GM12878 (cell line): ENCODE results near the gene N4BP2L1. TPM values are rescaled to one million over a fixed set of nuclear protein-coding genes. Genes with fewer than 3 reads are reported as not detected.
A peak's percentile ranks its signal among the peaks of the same experiment; 100 is the strongest.

Experiments used
- ATAC-seq: fragments of 200-7000 bp; cut with Tn5 transposase; 3 replicates; pipeline ENCODE4 v1.9.1; 2020; ENCODE audit warnings: mild to moderate bottlenecking, moderate library complexity
- BruUV-seq: library from RNA; stranded (reverse); fragments of 400-500 nt; replicated peaks from 2 replicates; lab custom pipeline; 2021; lab: Mats Ljungman, UMichigan
- CTCF ChIA-PET: fragments of 300-600 bp; sonication (Branson Sonifier 250); formaldehyde crosslinking; extraction: SDS; loops from one replicate; lab custom pipeline; 2021; ENCODE audit warnings: inconsistent platforms; lab: Yijun Ruan, JAX
- POLR2A ChIA-PET: fragments of 350-600 bp; formaldehyde crosslinking; extraction: SDS; loops from one replicate; lab custom pipeline; 2021; ENCODE audit warnings: inconsistent platforms; lab: Charles Lee
- RAD21 ChIA-PET: fragments of 300-600 bp; sonication (Branson Sonifier 250); formaldehyde crosslinking; loops from one replicate; lab custom pipeline; 2023; ENCODE audit warnings: antibody characterized with exemption; ENCODE audit not compliant: unreplicated experiment; lab: Charles Lee
- SMC1A ChIA-PET: fragments of 300-600 bp; sonication (Branson Sonifier 250); formaldehyde crosslinking; loops from one replicate; lab custom pipeline; 2023; ENCODE audit not compliant: unreplicated experiment, uncharacterized antibody; lab: Charles Lee
- DNase-seq: peaks from one replicate; pipeline ENCODE4 v3.0.0-alpha.2; 2011; ENCODE audit warnings: low read depth, low spot score
- FAIRE-seq: peaks from 3 replicates; lab custom pipeline; 2011; peaks lifted over from hg19 to GRCh38; lab: Jason Lieb, UNC
- H2AFZ ChIP-seq: 2 replicates; pipeline ENCODE4 v1.6.0; 2011; ENCODE audit warnings: low read depth, low read length, control low read depth; ENCODE audit not compliant: control insufficient read depth
- H3K27ac ChIP-seq: 2 replicates; pipeline ENCODE4 v1.5.1; 2011; ENCODE audit warnings: control low read depth; ENCODE audit not compliant: control insufficient read depth, insufficient read depth
- H3K27me3 ChIP-seq, 2 experiments: replicated peaks in 1 of 2; 2 replicates each; pipeline versions ENCODE4 v1.6.0 to v1.6.1; 2011; ENCODE audit warnings: low read length in 1 of 2; ENCODE audit not compliant: control insufficient read depth in 2 of 2, insufficient read depth in 2 of 2
- H3K36me3 ChIP-seq, 2 experiments: 2 replicates each; pipeline ENCODE4 v1.5.1; 2011; ENCODE audit warnings: low read length in 1 of 2; ENCODE audit not compliant: control insufficient read depth in 2 of 2, insufficient read depth in 2 of 2
- H3K4me1 ChIP-seq: 2 replicates; pipeline ENCODE4 v1.6.1; 2011; ENCODE audit warnings: mild to moderate bottlenecking, low read length, moderate library complexity, mixed read lengths; ENCODE audit not compliant: control insufficient read depth, insufficient read depth
- H3K4me2 ChIP-seq: 2 replicates; pipeline ENCODE4 v1.6.0; 2011; ENCODE audit warnings: control low read depth; ENCODE audit not compliant: control insufficient read depth, insufficient read depth
- H3K4me3 ChIP-seq: fragments of 200-600 bp; sonication (generic); 2 replicates; pipeline ENCODE4 v1.5.1; 2016
- H3K79me2 ChIP-seq: 2 replicates; pipeline ENCODE4 v1.6.0; 2011; ENCODE audit warnings: low read length; ENCODE audit not compliant: control insufficient read depth, insufficient read depth
- H3K9ac ChIP-seq: 2 replicates; pipeline ENCODE4 v1.8.0; 2011; ENCODE audit warnings: low read length, control low read depth, mixed read lengths; ENCODE audit not compliant: control insufficient read depth, insufficient read depth
- H3K9me3 ChIP-seq: replicated peaks from 3 replicates; pipeline ENCODE4 v1.5.1; 2011; ENCODE audit warnings: mild to moderate bottlenecking, low read length; ENCODE audit not compliant: control insufficient read depth, insufficient read depth
- H4K20me1 ChIP-seq: 2 replicates; pipeline ENCODE4 v1.6.0; 2011; ENCODE audit not compliant: control insufficient read depth, insufficient read depth
- ATF2 ChIP-seq: IDR thresholded peaks from 2 replicates; pipeline ENCODE4 v1.6.1; 2012; ENCODE audit warnings: low read length, inconsistent platforms
- JUNB ChIP-seq: IDR thresholded peaks from 2 replicates; pipeline ENCODE4 v1.6.1; 2016; ENCODE audit warnings: antibody characterized with exemption, mild to moderate bottlenecking
- RUNX3 ChIP-seq: IDR thresholded peaks from 2 replicates; pipeline ENCODE4 v1.6.1; 2012; ENCODE audit warnings: low read length, inconsistent platforms
- SIX5 ChIP-seq: IDR thresholded peaks from 2 replicates; pipeline ENCODE4 v1.6.1; 2011; ENCODE audit warnings: mild to moderate bottlenecking, low read depth, low read length, moderate library complexity; ENCODE audit not compliant: severe bottlenecking
- SMARCA5 ChIP-seq: fragments of 450-650 bp; IDR thresholded peaks from 2 replicates; pipeline ENCODE4 v1.6.1; 2017; ENCODE audit warnings: mild to moderate bottlenecking
- SRF ChIP-seq, 2 experiments: IDR thresholded peaks; 2 replicates each; pipeline ENCODE4 v1.6.1; 2011; ENCODE audit warnings: low read depth in 2 of 2, low read length in 2 of 2, mild to moderate bottlenecking in 1 of 2, moderate library complexity in 1 of 2
- WGBS: methylation state at CpG from one replicate; pipeline ENCODE4 v1.1.6; 2016; ENCODE audit warnings: low lambda C conversion rate; ENCODE audit not compliant: insufficient replicate concordance, insufficient coverage; ENCODE audit errors: missing lambda C conversion rate; 5-methylcytosine and 5-hydroxymethylcytosine counted together
- in situ Hi-C: fragments of 300-500 bp; cut with MboI; formaldehyde crosslinking; loops from 9 replicates; pipeline ENCODE4 v1.14.3; 2018; ENCODE audit warnings: mixed read lengths
- intact Hi-C: fragments of 100-400 bp; cut with micrococcal nuclease; formaldehyde crosslinking; loops from one replicate; pipeline ENCODE4 v1.14.2; 2022; ENCODE audit not compliant: unreplicated experiment
- polyA plus RNA-seq, 11 experiments: library from polyadenylated mRNA; depleted of rRNA in 4 of 11; unstranded in 6 of 11; stranded (reverse) in 5 of 11; fragments of >200 nt; fragmentation: Nextera tagmentation in 4 of 11; fragmentation: Illumina TruSeq in 1 of 11; extraction: Ambion mirVana in 4 of 11; extraction: Trizol in 1 of 11; gene quantifications; 1 replicate in 1 of 11; 2 replicates in 10 of 11; pipeline versions ENCODE4 v1.2.1 to v1.2.3, GENCODE V29; 2011 to 2016; ENCODE audit warnings: inconsistent platforms in 2 of 11, missing spikeins in 2 of 11, low read depth in 1 of 11
- total RNA-seq, 4 experiments: library from RNA; depleted of rRNA in 3 of 4; stranded (reverse); fragments of >200 nt in 3 of 4; fragmentation: Illumina TruSeq in 1 of 4; extraction: Trizol in 1 of 4; gene quantifications; 2 replicates each; pipeline versions ENCODE4 v1.2.1 to v1.2.3, GENCODE V29; 2013 to 2021

N4BP2L1 gene
- total and polyA plus RNA-seq, 10 of the 15 experiments (the other 5 are each of a cell fraction or from before 2014, with no cell fraction given): 3.3 to 42.5 (median 16.2) TPM

DNA sequence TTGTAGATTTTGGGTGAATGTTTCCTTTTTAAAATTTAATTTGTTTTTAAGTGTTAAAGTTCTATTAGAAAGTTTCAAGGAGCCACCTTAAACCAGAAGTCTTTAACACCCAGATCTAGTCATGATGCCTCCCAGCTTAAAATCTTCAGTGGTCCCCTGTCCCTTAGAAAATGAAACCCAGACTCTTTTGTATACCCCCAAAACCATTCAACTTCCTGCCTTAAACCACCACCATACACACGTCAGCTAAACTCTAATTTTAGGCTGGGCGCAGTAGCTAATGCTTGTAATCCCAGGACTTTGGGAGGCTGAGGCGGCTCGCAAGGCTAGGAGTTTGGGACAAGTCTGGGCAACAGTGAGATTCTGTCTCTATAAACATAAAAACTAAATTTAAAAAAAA, 37.9 kb downstream of the N4BP2L1 start:
- no peak for FAIRE-seq
- Histone ChIP-seq H3K9me3 (no peaks in the 10 kb centered on the region), H3K4me2 (peak overlapping the region; percentile 46; the same call in 1 of the 2 replicates), H3K79me2 (no peaks in the 10 kb centered on the region), H3K27me3 (no peaks in the 10 kb centered on the region), H3K4me1 (no peaks in the 10 kb centered on the region; the same call in 1 of the 2 replicates), H3K27ac (peak overlapping the region; percentile 26; the same call in 1 of the 2 replicates), H4K20me1 (no peaks in the 10 kb centered on the region), H3K9ac (no peak overlapping the region), H3K36me3 (peaks cover 0 to 4% of the 10 kb centered on the region in 2 experiments; a peak in 2 of 4 replicates), H3K4me3 (no peak overlapping the region), H2AFZ (peak overlapping the region; percentile 12; the same call in 1 of the 2 replicates)
- ChIA-PET RAD21 (interaction anchor here (1.3 kb wide), 1 partner anchor 191 kb away, joined by 4 read pairs; no protein-coding TSS in a partner anchor), CTCF (interaction anchor here (1.0 to 3.1 kb wide), 8 partner anchors 9 to 191 kb away, joined by 3 to 11 read pairs (median 3); no protein-coding TSS in a partner anchor), POLR2A (interaction anchor here (1.1 kb wide), 1 partner anchor 75 kb away, joined by 4 read pairs; the partner anchor contains the start of genes BRCA2 and ZAR1L), SMC1A (interaction anchor here (0.7 to 1.7 kb wide), 8 partner anchors 9 to 198 kb away, joined by 3 to 5 read pairs (median 3); no protein-coding TSS in a partner anchor)
- no TSS peak for BruUV-seq
- DNase-seq: no peak
- in situ Hi-C loops (no loop called here), intact Hi-C loops (no loop called here)
- peak; percentile 22; the same call in 1 of the 2 replicates for TF ChIP-seq JUNB
- peak; percentile 67 for TF ChIP-seq RUNX3
- peak; percentile 27; the same call in 1 of the 2 replicates for TF ChIP-seq ATF2
- no peak for TF ChIP-seq SMARCA5
- 73% methylated on average over 4 of the region's 4 CpGs for WGBS
- ATAC-seq: peak; percentile 86

DNA sequence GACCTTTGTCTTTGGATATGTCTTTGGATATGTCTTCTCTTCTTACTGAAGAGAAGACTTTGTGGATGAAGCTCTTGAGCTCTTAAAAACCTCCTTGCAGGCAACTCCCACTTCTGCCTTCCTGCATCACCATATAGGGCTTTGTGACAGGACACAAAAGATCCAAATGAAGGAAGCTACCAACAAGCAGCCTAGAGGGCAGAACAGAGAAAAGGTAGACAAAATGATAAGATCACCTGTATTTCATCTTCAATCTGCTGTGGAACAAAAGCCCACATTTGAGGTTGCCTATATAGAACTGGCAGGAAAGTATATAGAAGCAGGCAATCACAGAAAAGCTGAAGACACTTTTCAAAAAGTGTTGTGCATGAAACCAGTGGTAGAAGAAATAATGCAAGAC, 42.5 kb downstream of the N4BP2L1 start:
- Histone ChIP-seq H3K9ac (no peak overlapping the region), H2AFZ (no peak overlapping the region), H4K20me1 (no peaks in the 10 kb centered on the region), H3K27ac (no peak overlapping the region), H3K36me3 (peaks cover 3 to 11% of the 10 kb centered on the region in 2 experiments), H3K4me3 (no peak overlapping the region), H3K4me1 (no peaks in the 10 kb centered on the region; the same call in 1 of the 2 replicates), H3K9me3 (no peaks in the 10 kb centered on the region)
- no peak for DNase-seq
- ChIA-PET POLR2A (no interaction called here), CTCF (interaction anchor here (0.9 kb wide), 1 partner anchor 43 kb away, joined by 3 read pairs; the partner anchor contains the start of gene N4BP2L1), RAD21 (interaction anchor here (1.2 kb wide), 1 partner anchor 58 kb away, joined by 5 read pairs; no protein-coding TSS in a partner anchor)
- BruUV-seq: no TSS peak
- no peak for FAIRE-seq
- in situ Hi-C loops: no loop called here
- ATAC-seq: no peak
- TF ChIP-seq SRF (IDR thresholded peaks at IDR 0.05; ENCODE audit: low read depth in 2 of 2, low read length in 2 of 2): 0 out of 4 replicates have a peak, but pooled peaks of 1 of the 2 experiments have one; percentile 37
- no peak for TF ChIP-seq SIX5
- TF ChIP-seq, all 136 proteins: peak for 1
- Histone ChIP-seq H3K27me3 (no peaks in the 10 kb centered on the region), H3K4me2 (no peak overlapping the region), H3K79me2 (no peaks in the 10 kb centered on the region)
- intact Hi-C loops: no loop called here
- SMC1A ChIA-PET: interaction anchor here (1.1 to 1.7 kb wide), 5 partner anchors 12 to 196 kb away, joined by 3 to 7 read pairs (median 5); partner anchors contain the start of gene N4BP2L1
